H9 (cell line): Measurements from ENCODE around the gene TMEM171. TPM values are rescaled to one million over a fixed set of nuclear protein-coding genes. Genes with fewer than 3 reads are reported as not detected.
A peak's percentile ranks its signal among the peaks of the same experiment; 100 is the strongest.

Experiments
- DNase-seq: peaks from one replicate; pipeline ENCODE4 v3.0.0-alpha.2; 2017
- H2AFZ ChIP-seq: one replicate; pipeline ENCODE4 v1.6.1; 2013; ENCODE audit warnings: mild to moderate bottlenecking, low read length, control low read depth, moderate library complexity
- H2AK5ac ChIP-seq: 2 replicates; pipeline ENCODE4 v1.6.1; 2013; ENCODE audit warnings: low read length, control low read depth, mixed read lengths; ENCODE audit not compliant: insufficient read length
- H2BK120ac ChIP-seq: one replicate; pipeline ENCODE4 v1.6.1; 2013; ENCODE audit warnings: low read depth, mild to moderate bottlenecking, low read length, control low read depth, inconsistent platforms; ENCODE audit not compliant: poor library complexity, severe bottlenecking
- H2BK12ac ChIP-seq: 2 replicates; pipeline ENCODE4 v1.6.1; 2013; ENCODE audit warnings: low read length, control low read depth, mixed read lengths, low read depth; ENCODE audit not compliant: insufficient read length
- H2BK15ac ChIP-seq: 2 replicates; pipeline ENCODE4 v1.6.1; 2013; ENCODE audit warnings: low read depth, low read length, control low read depth
- H2BK20ac ChIP-seq: one replicate; pipeline ENCODE4 v1.6.1; 2013; ENCODE audit warnings: low read depth, mild to moderate bottlenecking, low read length, control low read depth, inconsistent platforms; ENCODE audit not compliant: poor library complexity, severe bottlenecking
- H2BK5ac ChIP-seq: 2 replicates; pipeline ENCODE4 v1.6.1; 2013; ENCODE audit warnings: low read length, control low read depth, mixed read lengths; ENCODE audit not compliant: insufficient read length
- H3K14ac ChIP-seq: 2 replicates; pipeline ENCODE4 v1.6.1; 2013; ENCODE audit warnings: low read length, control low read depth; ENCODE audit not compliant: insufficient read depth
- H3K18ac ChIP-seq: 2 replicates; pipeline ENCODE4 v1.6.1; 2013; ENCODE audit warnings: low read depth, mild to moderate bottlenecking, mixed read lengths, low read length, control low read depth; ENCODE audit not compliant: insufficient read length
- H3K23ac ChIP-seq: 2 replicates; pipeline ENCODE4 v1.6.1; 2013; ENCODE audit warnings: low read length, control low read depth, mixed read lengths, low read depth; ENCODE audit not compliant: insufficient read length
- H3K23me2 ChIP-seq: 2 replicates; pipeline ENCODE4 v1.6.1; 2013; ENCODE audit warnings: low read depth, mild to moderate bottlenecking, mixed read lengths, low read length, control low read depth; ENCODE audit not compliant: insufficient read length, poor library complexity, severe bottlenecking
- H3K27ac ChIP-seq: 2 replicates; pipeline ENCODE4 v1.5.1; 2013; ENCODE audit warnings: low read length, control low read depth, mixed read lengths, low read depth; ENCODE audit not compliant: insufficient read length
- H3K27me3 ChIP-seq: 2 replicates; pipeline ENCODE4 v1.6.1; 2013; ENCODE audit warnings: low read length, control low read depth, inconsistent platforms; ENCODE audit not compliant: insufficient read depth
- H3K4ac ChIP-seq: 2 replicates; pipeline ENCODE4 v1.6.1; 2013; ENCODE audit warnings: low read depth, mild to moderate bottlenecking, control low read depth, inconsistent platforms, low read length, moderate library complexity
- H3K4me1 ChIP-seq: 2 replicates; pipeline ENCODE4 v1.6.1; 2013; ENCODE audit warnings: low read length, control low read depth, inconsistent platforms; ENCODE audit not compliant: insufficient read depth
- H3K4me2 ChIP-seq: 2 replicates; pipeline ENCODE4 v1.6.1; 2013; ENCODE audit warnings: low read length, control low read depth, mixed read lengths; ENCODE audit not compliant: insufficient read length, insufficient read depth
- H3K56ac ChIP-seq: 2 replicates; pipeline ENCODE4 v1.6.1; 2013; ENCODE audit warnings: low read depth, mild to moderate bottlenecking, mixed read lengths, low read length, control low read depth; ENCODE audit not compliant: insufficient read length
- H3K79me1 ChIP-seq: 2 replicates; pipeline ENCODE4 v1.6.1; 2013; ENCODE audit warnings: low read depth, mild to moderate bottlenecking, moderate library complexity, low read length, control low read depth, inconsistent platforms; ENCODE audit not compliant: insufficient read depth, poor library complexity, severe bottlenecking
- H3K79me2 ChIP-seq: 2 replicates; pipeline ENCODE4 v1.6.1; 2013; ENCODE audit warnings: low read length, control low read depth, inconsistent platforms; ENCODE audit not compliant: insufficient read depth
- H3K9ac ChIP-seq: 2 replicates; pipeline ENCODE4 v1.6.1; 2013; ENCODE audit warnings: low read length, control low read depth, mixed read lengths; ENCODE audit not compliant: insufficient read length; ENCODE audit errors: extremely low read depth
- H3K9me3 ChIP-seq: one replicate; pipeline ENCODE4 v1.6.1; 2013; ENCODE audit warnings: low read depth, low read length, inconsistent platforms; ENCODE audit not compliant: control insufficient read depth
- H3T11ph ChIP-seq: one replicate; pipeline ENCODE4 v1.6.1; 2013; ENCODE audit warnings: mild to moderate bottlenecking, low read length, control low read depth, inconsistent platforms
- H4K20me1 ChIP-seq: one replicate; pipeline ENCODE4 v1.6.1; 2013; ENCODE audit not compliant: control insufficient read depth, insufficient read length, insufficient read depth
- H4K5ac ChIP-seq: 2 replicates; pipeline ENCODE4 v1.6.1; 2013; ENCODE audit warnings: low read depth, mild to moderate bottlenecking, mixed read lengths, low read length, control low read depth; ENCODE audit not compliant: insufficient read length
- H4K8ac ChIP-seq: replicated peaks from 2 replicates; pipeline ENCODE4 v1.6.1; 2013; ENCODE audit warnings: low read length, control low read depth, mixed read lengths, low read depth; ENCODE audit not compliant: insufficient read length
- H4K91ac ChIP-seq: 2 replicates; pipeline ENCODE4 v1.6.1; 2013; ENCODE audit warnings: low read depth, mild to moderate bottlenecking, moderate library complexity, mixed read lengths, low read length, control low read depth; ENCODE audit not compliant: insufficient read length
- H3K27ac Mint-ChIP-seq, 3 experiments: 2 replicates in 2 of 3; 3 replicates in 1 of 3; pipeline ENCODE4 v1.8.0; 2020 to 2021; ENCODE audit warnings: mixed read lengths in 3 of 3, mild to moderate bottlenecking in 1 of 3, moderate library complexity in 1 of 3
- H3K27me3 Mint-ChIP-seq: 2 replicates; pipeline ENCODE4 v1.8.0; 2021; ENCODE audit warnings: low read depth, mild to moderate bottlenecking, moderate library complexity, mixed read lengths
- H3K36me3 Mint-ChIP-seq, 3 experiments: 2 replicates in 2 of 3; 3 replicates in 1 of 3; pipeline ENCODE4 v1.8.0; 2020 to 2021; ENCODE audit warnings: low read depth in 3 of 3, mixed read lengths in 3 of 3; ENCODE audit not compliant: insufficient read depth in 1 of 3
- H3K4me1 Mint-ChIP-seq, 2 experiments: 2 replicates each; pipeline ENCODE4 v1.8.0; 2020; ENCODE audit warnings: mixed read lengths in 2 of 2
- H3K4me3 Mint-ChIP-seq, 2 experiments: 2 replicates in 1 of 2; 3 replicates in 1 of 2; pipeline ENCODE4 v1.8.0; 2020 to 2021; ENCODE audit warnings: mild to moderate bottlenecking in 2 of 2, mixed read lengths in 2 of 2, moderate library complexity in 1 of 2
- H3K9me3 Mint-ChIP-seq, 2 experiments: 2 replicates in 1 of 2; 3 replicates in 1 of 2; pipeline ENCODE4 v1.8.0; 2020; ENCODE audit warnings: mild to moderate bottlenecking in 2 of 2, mixed read lengths in 2 of 2, moderate library complexity in 1 of 2
- total RNA-seq: library from RNA; stranded (reverse); gene quantifications from 2 replicates; pipeline ENCODE4 v1.2.1, GENCODE V29; 2021
- TF ChIP-seq, protein P1 (sequence below): fragments of 200-600 bp; sonication (generic); conservative IDR thresholded peaks from 3 replicates; pipeline ENCODE4 v1.8.0; 2021; ENCODE audit warnings: antibody characterized with exemption, mild to moderate bottlenecking

The TMEM171 gene
- total RNA-seq, 1 experiment from 2014 or later, result 0.42 TPM

DNA sequence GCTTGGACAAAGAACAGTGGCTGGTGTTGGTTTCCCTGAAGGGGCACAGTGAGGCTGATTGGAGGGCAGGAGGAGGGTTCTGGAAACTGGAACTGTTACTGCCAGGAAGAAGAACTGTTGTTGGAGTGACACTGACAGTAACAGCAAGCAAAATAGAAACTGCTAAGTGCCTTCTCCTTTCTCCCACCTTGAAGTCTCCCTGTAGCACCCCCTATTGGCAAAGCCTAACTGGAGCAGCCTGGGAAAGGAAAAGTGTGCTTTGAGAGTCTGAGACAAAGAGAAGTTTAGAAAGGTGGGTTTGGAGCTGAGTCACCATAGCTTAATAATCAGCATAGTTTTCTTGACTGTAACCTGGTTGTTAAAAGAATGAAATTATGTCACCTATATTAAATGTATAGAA, 50.1 kb downstream of the TMEM171 start:
- Histone ChIP-seq H2AK5ac (no peak overlapping the region), H3K23ac (no peak overlapping the region), H2BK12ac (no peak overlapping the region), H3K27ac (no peak overlapping the region), H4K20me1 (no peaks in the 10 kb centered on the region), H3K79me1 (no peaks in the 10 kb centered on the region), H3K56ac (no peak overlapping the region), H2BK5ac (no peak overlapping the region), H2BK20ac (no peak overlapping the region), H3K9me3 (no peaks in the 10 kb centered on the region), H4K5ac (no peak overlapping the region), H3K4me1 (0 out of 2 replicates have a peak, but pooled peaks cover 3% of the 10 kb centered on the region), H3K27me3 (no peaks in the 10 kb centered on the region), H3K4ac (no peak overlapping the region), H3K18ac (no peak overlapping the region), H3K14ac (no peak overlapping the region), H3K23me2 (no peaks in the 10 kb centered on the region), H3K79me2 (no peaks in the 10 kb centered on the region), H3T11ph (no peak overlapping the region), H3K4me2 (no peak overlapping the region), H2BK120ac (no peak overlapping the region), H4K91ac (no peak overlapping the region), H2BK15ac (no peak overlapping the region), H4K8ac (no peak overlapping the region), H3K9ac (no peak overlapping the region), H2AFZ (no peak overlapping the region)
- no peaks in the 10 kb centered on the region for H3K36me3 Mint-ChIP-seq
- peaks cover 6 to 18% of the 10 kb centered on the region in 2 experiments for H3K4me1 Mint-ChIP-seq
- H3K27me3 Mint-ChIP-seq, result no peaks in the 10 kb centered on the region; the same call in 1 of the 2 replicates
- peak overlapping the region in 1 of 3 experiments; percentile 35; a peak in 1 of 7 replicates for H3K27ac Mint-ChIP-seq
- TF ChIP-seq, protein P1, sequence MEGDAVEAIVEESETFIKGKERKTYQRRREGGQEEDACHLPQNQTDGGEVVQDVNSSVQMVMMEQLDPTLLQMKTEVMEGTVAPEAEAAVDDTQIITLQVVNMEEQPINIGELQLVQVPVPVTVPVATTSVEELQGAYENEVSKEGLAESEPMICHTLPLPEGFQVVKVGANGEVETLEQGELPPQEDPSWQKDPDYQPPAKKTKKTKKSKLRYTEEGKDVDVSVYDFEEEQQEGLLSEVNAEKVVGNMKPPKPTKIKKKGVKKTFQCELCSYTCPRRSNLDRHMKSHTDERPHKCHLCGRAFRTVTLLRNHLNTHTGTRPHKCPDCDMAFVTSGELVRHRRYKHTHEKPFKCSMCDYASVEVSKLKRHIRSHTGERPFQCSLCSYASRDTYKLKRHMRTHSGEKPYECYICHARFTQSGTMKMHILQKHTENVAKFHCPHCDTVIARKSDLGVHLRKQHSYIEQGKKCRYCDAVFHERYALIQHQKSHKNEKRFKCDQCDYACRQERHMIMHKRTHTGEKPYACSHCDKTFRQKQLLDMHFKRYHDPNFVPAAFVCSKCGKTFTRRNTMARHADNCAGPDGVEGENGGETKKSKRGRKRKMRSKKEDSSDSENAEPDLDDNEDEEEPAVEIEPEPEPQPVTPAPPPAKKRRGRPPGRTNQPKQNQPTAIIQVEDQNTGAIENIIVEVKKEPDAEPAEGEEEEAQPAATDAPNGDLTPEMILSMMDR, result peak; percentile 90
- no peaks in the 10 kb centered on the region; a peak in 1 of 5 replicates for H3K9me3 Mint-ChIP-seq
- DNase-seq, result peak; percentile 73
- no peak overlapping the region for H3K4me3 Mint-ChIP-seq
